H54 (cell line): ENCODE results near the gene NOL4L.

Experiments
- DNase-seq: peaks from one replicate; pipeline ENCODE4 v3.0.0; 2011; ENCODE audit warnings: low spot score, mixed read lengths; ENCODE audit not compliant: insufficient read length
- FAIRE-seq: peaks from 3 replicates; lab custom pipeline; 2011; peaks lifted over from hg19 to GRCh38; lab: Jason Lieb, UNC
- POLR2A ChIP-seq: IDR thresholded peaks from 2 replicates; pipeline ENCODE4 v1.6.1; 2011; ENCODE audit warnings: low read depth, mild to moderate bottlenecking, low read length

The NOL4L gene

GRCh38 chr20:32465092-32465900 lies 119.8 kb downstream of the NOL4L start:
- DNase-seq = no peak
- no peak for FAIRE-seq

GRCh38 chr20:32464401-32465091 lies 120.6 kb downstream of the NOL4L start:
- no peak for FAIRE-seq
- no peak for DNase-seq
- no peak for TF ChIP-seq POLR2A

More at GRCh38 chr20:32465092-32465900, 119.8 kb downstream of the NOL4L start:
- TF ChIP-seq POLR2A = no peak

GRCh38 chr20:32463642-32464400 lies 121.3 kb downstream of the NOL4L start:
- FAIRE-seq = no peak
- no peak for TF ChIP-seq POLR2A
- no peak for DNase-seq

- FAIRE-seq (no peak), DNase-seq (no peak)
- TF ChIP-seq POLR2A = no peak
These were observed 122.1 kb downstream of the NOL4L start for GRCh38 chr20:32462900-32463641.

GRCh38 chr20:32461836-32462600 lies 123.1 kb downstream of the NOL4L start:
- DNase-seq (no peak), FAIRE-seq (no peak)
- no peak for TF ChIP-seq POLR2A

GRCh38 chr20:32460683-32461320 lies 124.3 kb downstream of the NOL4L start:
- no peak for DNase-seq
- no peak for TF ChIP-seq POLR2A
- no peak for FAIRE-seq

GRCh38 chr20:32460231-32460630 lies 124.9 kb downstream of the NOL4L start:
- FAIRE-seq (no peak), DNase-seq (no peak)
- TF ChIP-seq POLR2A = no peak

GRCh38 chr20:32458837-32459220 lies 126.3 kb downstream of the NOL4L start:
- no peak for TF ChIP-seq POLR2A
- FAIRE-seq (no peak), DNase-seq (no peak)

GRCh38 chr20:32458061-32458836 lies 126.9 kb downstream of the NOL4L start:
- FAIRE-seq (no peak), DNase-seq (no peak)
- TF ChIP-seq POLR2A = no peak

GRCh38 chr20:32457479-32457986 lies 127.6 kb downstream of the NOL4L start:
- no peak for FAIRE-seq
- no peak for DNase-seq

GRCh38 chr20:32456869-32457478 lies 128.2 kb downstream of the NOL4L start:
- TF ChIP-seq POLR2A = no peak
- FAIRE-seq (no peak), DNase-seq (no peak)

More at GRCh38 chr20:32457479-32457986, 127.6 kb downstream of the NOL4L start:
- no peak for TF ChIP-seq POLR2A
